DND-41 (cell line): ENCODE measurements around the gene SLC37A3.

ENCODE experiments used
- CTCF ChIP-seq: IDR thresholded peaks from 2 replicates; pipeline ENCODE4 v1.5.1; 2012; ENCODE audit warnings: borderline replicate concordance, low read length, moderate library complexity, mild to moderate bottlenecking; ENCODE audit not compliant: poor library complexity, severe bottlenecking; ENCODE audit errors: extremely low read depth
- EZH2 ChIP-seq: IDR thresholded peaks from 3 replicates; pipeline ENCODE4 v1.6.1; 2012; ENCODE audit warnings: borderline replicate concordance, low read depth, mild to moderate bottlenecking, moderate library complexity, low read length, inconsistent platforms; ENCODE audit not compliant: severe bottlenecking

- TF ChIP-seq CTCF = no peak
- no peak for TF ChIP-seq EZH2
Observed at GRCh38 chr7:140287988-140288387, 110.3 kb downstream of the SLC37A3 start.
